Liver (tissue), 3 donors: ENCODE results near the gene CDC42EP1.

ENCODE experiments used
- EGR1 ChIP-seq, 2 donors: IDR thresholded peaks; 2 replicates each; pipeline ENCODE4 v1.6.1; 2016 to 2018; ENCODE audit warnings: antibody characterized with exemption in 2 of 2, low read depth in 2 of 2
- FOXA1 ChIP-seq: IDR thresholded peaks from 2 replicates; pipeline ENCODE4 v1.6.1; 2016; ENCODE audit warnings: antibody characterized with exemption
- GABPA ChIP-seq, 2 donors: IDR thresholded peaks in 1 of 2; conservative IDR thresholded peaks in 1 of 2; 2 replicates each; pipeline ENCODE4 v1.6.1; 2016; ENCODE audit warnings: antibody characterized with exemption in 2 of 2, mild to moderate bottlenecking in 1 of 2, moderate library complexity in 1 of 2
- JUND ChIP-seq, 2 donors: IDR thresholded peaks; 2 replicates each; pipeline ENCODE4 v1.6.1; 2016; ENCODE audit warnings: antibody characterized with exemption in 2 of 2
- MAX ChIP-seq: IDR thresholded peaks from 2 replicates; pipeline ENCODE4 v1.6.1; 2016; ENCODE audit warnings: antibody characterized with exemption
- RAD21 ChIP-seq, 2 donors: IDR thresholded peaks; 2 replicates each; pipeline ENCODE4 v1.6.1; 2016; ENCODE audit warnings: antibody characterized with exemption in 2 of 2, mild to moderate bottlenecking in 2 of 2
- RXRA ChIP-seq, 2 donors: IDR thresholded peaks; 2 replicates each; pipeline ENCODE4 v1.6.1; 2017 to 2018; ENCODE audit warnings: antibody characterized with exemption in 2 of 2, mild to moderate bottlenecking in 1 of 2
- SP1 ChIP-seq: IDR thresholded peaks from 2 replicates; pipeline ENCODE4 v1.6.1; 2018; ENCODE audit warnings: antibody characterized with exemption, mild to moderate bottlenecking
- TAF1 ChIP-seq: conservative IDR thresholded peaks from 2 replicates; pipeline ENCODE4 v1.6.1; 2016; ENCODE audit warnings: antibody characterized with exemption, mild to moderate bottlenecking
- YY1 ChIP-seq: IDR thresholded peaks from 2 replicates; pipeline ENCODE4 v1.6.1; 2016; ENCODE audit warnings: antibody characterized with exemption, mild to moderate bottlenecking
- TF ChIP-seq, protein P1 (sequence below): fragments of 150-350 bp; IDR thresholded peaks from 2 replicates; pipeline ENCODE4 v1.5.1; 2017; ENCODE audit warnings: improper control_type of control experiment, low read depth, low read length; ENCODE audit not compliant: missing input control
- TF ChIP-seq, protein P2 (sequence below): IDR thresholded peaks from 2 replicates; pipeline ENCODE4 v1.6.1; 2016; ENCODE audit warnings: antibody characterized with exemption, mild to moderate bottlenecking
- donor health status: healthy.
- donor health status: healthy.

- TF ChIP-seq, protein P1, sequence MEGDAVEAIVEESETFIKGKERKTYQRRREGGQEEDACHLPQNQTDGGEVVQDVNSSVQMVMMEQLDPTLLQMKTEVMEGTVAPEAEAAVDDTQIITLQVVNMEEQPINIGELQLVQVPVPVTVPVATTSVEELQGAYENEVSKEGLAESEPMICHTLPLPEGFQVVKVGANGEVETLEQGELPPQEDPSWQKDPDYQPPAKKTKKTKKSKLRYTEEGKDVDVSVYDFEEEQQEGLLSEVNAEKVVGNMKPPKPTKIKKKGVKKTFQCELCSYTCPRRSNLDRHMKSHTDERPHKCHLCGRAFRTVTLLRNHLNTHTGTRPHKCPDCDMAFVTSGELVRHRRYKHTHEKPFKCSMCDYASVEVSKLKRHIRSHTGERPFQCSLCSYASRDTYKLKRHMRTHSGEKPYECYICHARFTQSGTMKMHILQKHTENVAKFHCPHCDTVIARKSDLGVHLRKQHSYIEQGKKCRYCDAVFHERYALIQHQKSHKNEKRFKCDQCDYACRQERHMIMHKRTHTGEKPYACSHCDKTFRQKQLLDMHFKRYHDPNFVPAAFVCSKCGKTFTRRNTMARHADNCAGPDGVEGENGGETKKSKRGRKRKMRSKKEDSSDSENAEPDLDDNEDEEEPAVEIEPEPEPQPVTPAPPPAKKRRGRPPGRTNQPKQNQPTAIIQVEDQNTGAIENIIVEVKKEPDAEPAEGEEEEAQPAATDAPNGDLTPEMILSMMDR = no peak
- TF ChIP-seq MAX (no peak), YY1 (peak; percentile 56), RAD21 (IDR thresholded peaks at IDR 0.05) (no peak), SP1 (no peak), TAF1 (no peak), GABPA (IDR thresholded peaks at IDR 0.05 in 1 of 2, conservative IDR thresholded peaks at IDR 0.05 in 1 of 2) (no peak), EGR1 (IDR thresholded peaks at IDR 0.05; ENCODE audit: low read depth in 2 of 2) (no peak), RXRA (IDR thresholded peaks at IDR 0.05) (peak; percentile 32), FOXA1 (no peak), JUND (IDR thresholded peaks at IDR 0.05) (no peak)
- TF ChIP-seq, protein P2, sequence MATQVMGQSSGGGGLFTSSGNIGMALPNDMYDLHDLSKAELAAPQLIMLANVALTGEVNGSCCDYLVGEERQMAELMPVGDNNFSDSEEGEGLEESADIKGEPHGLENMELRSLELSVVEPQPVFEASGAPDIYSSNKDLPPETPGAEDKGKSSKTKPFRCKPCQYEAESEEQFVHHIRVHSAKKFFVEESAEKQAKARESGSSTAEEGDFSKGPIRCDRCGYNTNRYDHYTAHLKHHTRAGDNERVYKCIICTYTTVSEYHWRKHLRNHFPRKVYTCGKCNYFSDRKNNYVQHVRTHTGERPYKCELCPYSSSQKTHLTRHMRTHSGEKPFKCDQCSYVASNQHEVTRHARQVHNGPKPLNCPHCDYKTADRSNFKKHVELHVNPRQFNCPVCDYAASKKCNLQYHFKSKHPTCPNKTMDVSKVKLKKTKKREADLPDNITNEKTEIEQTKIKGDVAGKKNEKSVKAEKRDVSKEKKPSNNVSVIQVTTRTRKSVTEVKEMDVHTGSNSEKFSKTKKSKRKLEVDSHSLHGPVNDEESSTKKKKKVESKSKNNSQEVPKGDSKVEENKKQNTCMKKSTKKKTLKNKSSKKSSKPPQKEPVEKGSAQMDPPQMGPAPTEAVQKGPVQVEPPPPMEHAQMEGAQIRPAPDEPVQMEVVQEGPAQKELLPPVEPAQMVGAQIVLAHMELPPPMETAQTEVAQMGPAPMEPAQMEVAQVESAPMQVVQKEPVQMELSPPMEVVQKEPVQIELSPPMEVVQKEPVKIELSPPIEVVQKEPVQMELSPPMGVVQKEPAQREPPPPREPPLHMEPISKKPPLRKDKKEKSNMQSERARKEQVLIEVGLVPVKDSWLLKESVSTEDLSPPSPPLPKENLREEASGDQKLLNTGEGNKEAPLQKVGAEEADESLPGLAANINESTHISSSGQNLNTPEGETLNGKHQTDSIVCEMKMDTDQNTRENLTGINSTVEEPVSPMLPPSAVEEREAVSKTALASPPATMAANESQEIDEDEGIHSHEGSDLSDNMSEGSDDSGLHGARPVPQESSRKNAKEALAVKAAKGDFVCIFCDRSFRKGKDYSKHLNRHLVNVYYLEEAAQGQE = no peak
These were observed at the start of gene CDC42EP1 for GRCh38 chr22:37559901-37560607.
